H9 (cell line): ENCODE measurements around the gene HORMAD2. TPM values are rescaled to one million over a fixed set of nuclear protein-coding genes. Genes with fewer than 3 reads are reported as not detected.
A peak's percentile ranks its signal among the peaks of the same experiment; 100 is the strongest.

Source experiments
- DNase-seq: peaks from one replicate; pipeline ENCODE4 v3.0.0-alpha.2; 2017
- H2AFZ ChIP-seq: one replicate; pipeline ENCODE4 v1.6.1; 2013; ENCODE audit warnings: mild to moderate bottlenecking, low read length, control low read depth, moderate library complexity
- H2AK5ac ChIP-seq: 2 replicates; pipeline ENCODE4 v1.6.1; 2013; ENCODE audit warnings: low read length, control low read depth, mixed read lengths; ENCODE audit not compliant: insufficient read length
- H2BK120ac ChIP-seq: one replicate; pipeline ENCODE4 v1.6.1; 2013; ENCODE audit warnings: low read depth, mild to moderate bottlenecking, low read length, control low read depth, inconsistent platforms; ENCODE audit not compliant: poor library complexity, severe bottlenecking
- H2BK12ac ChIP-seq: 2 replicates; pipeline ENCODE4 v1.6.1; 2013; ENCODE audit warnings: low read length, control low read depth, mixed read lengths, low read depth; ENCODE audit not compliant: insufficient read length
- H2BK15ac ChIP-seq: 2 replicates; pipeline ENCODE4 v1.6.1; 2013; ENCODE audit warnings: low read depth, low read length, control low read depth
- H2BK20ac ChIP-seq: one replicate; pipeline ENCODE4 v1.6.1; 2013; ENCODE audit warnings: low read depth, mild to moderate bottlenecking, low read length, control low read depth, inconsistent platforms; ENCODE audit not compliant: poor library complexity, severe bottlenecking
- H2BK5ac ChIP-seq: 2 replicates; pipeline ENCODE4 v1.6.1; 2013; ENCODE audit warnings: low read length, control low read depth, mixed read lengths; ENCODE audit not compliant: insufficient read length
- H3K14ac ChIP-seq: 2 replicates; pipeline ENCODE4 v1.6.1; 2013; ENCODE audit warnings: low read length, control low read depth; ENCODE audit not compliant: insufficient read depth
- H3K18ac ChIP-seq: 2 replicates; pipeline ENCODE4 v1.6.1; 2013; ENCODE audit warnings: low read depth, mild to moderate bottlenecking, mixed read lengths, low read length, control low read depth; ENCODE audit not compliant: insufficient read length
- H3K23ac ChIP-seq: 2 replicates; pipeline ENCODE4 v1.6.1; 2013; ENCODE audit warnings: low read length, control low read depth, mixed read lengths, low read depth; ENCODE audit not compliant: insufficient read length
- H3K23me2 ChIP-seq: 2 replicates; pipeline ENCODE4 v1.6.1; 2013; ENCODE audit warnings: low read depth, mild to moderate bottlenecking, mixed read lengths, low read length, control low read depth; ENCODE audit not compliant: insufficient read length, poor library complexity, severe bottlenecking
- H3K27ac ChIP-seq: 2 replicates; pipeline ENCODE4 v1.5.1; 2013; ENCODE audit warnings: low read length, control low read depth, mixed read lengths, low read depth; ENCODE audit not compliant: insufficient read length
- H3K27me3 ChIP-seq: 2 replicates; pipeline ENCODE4 v1.6.1; 2013; ENCODE audit warnings: low read length, control low read depth, inconsistent platforms; ENCODE audit not compliant: insufficient read depth
- H3K4ac ChIP-seq: 2 replicates; pipeline ENCODE4 v1.6.1; 2013; ENCODE audit warnings: low read depth, mild to moderate bottlenecking, control low read depth, inconsistent platforms, low read length, moderate library complexity
- H3K4me1 ChIP-seq: 2 replicates; pipeline ENCODE4 v1.6.1; 2013; ENCODE audit warnings: low read length, control low read depth, inconsistent platforms; ENCODE audit not compliant: insufficient read depth
- H3K4me2 ChIP-seq: 2 replicates; pipeline ENCODE4 v1.6.1; 2013; ENCODE audit warnings: low read length, control low read depth, mixed read lengths; ENCODE audit not compliant: insufficient read length, insufficient read depth
- H3K56ac ChIP-seq: 2 replicates; pipeline ENCODE4 v1.6.1; 2013; ENCODE audit warnings: low read depth, mild to moderate bottlenecking, mixed read lengths, low read length, control low read depth; ENCODE audit not compliant: insufficient read length
- H3K79me1 ChIP-seq: 2 replicates; pipeline ENCODE4 v1.6.1; 2013; ENCODE audit warnings: low read depth, mild to moderate bottlenecking, moderate library complexity, low read length, control low read depth, inconsistent platforms; ENCODE audit not compliant: insufficient read depth, poor library complexity, severe bottlenecking
- H3K79me2 ChIP-seq: 2 replicates; pipeline ENCODE4 v1.6.1; 2013; ENCODE audit warnings: low read length, control low read depth, inconsistent platforms; ENCODE audit not compliant: insufficient read depth
- H3K9ac ChIP-seq: 2 replicates; pipeline ENCODE4 v1.6.1; 2013; ENCODE audit warnings: low read length, control low read depth, mixed read lengths; ENCODE audit not compliant: insufficient read length; ENCODE audit errors: extremely low read depth
- H3K9me3 ChIP-seq: one replicate; pipeline ENCODE4 v1.6.1; 2013; ENCODE audit warnings: low read depth, low read length, inconsistent platforms; ENCODE audit not compliant: control insufficient read depth
- H3T11ph ChIP-seq: one replicate; pipeline ENCODE4 v1.6.1; 2013; ENCODE audit warnings: mild to moderate bottlenecking, low read length, control low read depth, inconsistent platforms
- H4K20me1 ChIP-seq: one replicate; pipeline ENCODE4 v1.6.1; 2013; ENCODE audit not compliant: control insufficient read depth, insufficient read length, insufficient read depth
- H4K5ac ChIP-seq: 2 replicates; pipeline ENCODE4 v1.6.1; 2013; ENCODE audit warnings: low read depth, mild to moderate bottlenecking, mixed read lengths, low read length, control low read depth; ENCODE audit not compliant: insufficient read length
- H4K8ac ChIP-seq: replicated peaks from 2 replicates; pipeline ENCODE4 v1.6.1; 2013; ENCODE audit warnings: low read length, control low read depth, mixed read lengths, low read depth; ENCODE audit not compliant: insufficient read length
- H4K91ac ChIP-seq: 2 replicates; pipeline ENCODE4 v1.6.1; 2013; ENCODE audit warnings: low read depth, mild to moderate bottlenecking, moderate library complexity, mixed read lengths, low read length, control low read depth; ENCODE audit not compliant: insufficient read length
- H3K27ac Mint-ChIP-seq, 3 experiments: 2 replicates in 2 of 3; 3 replicates in 1 of 3; pipeline ENCODE4 v1.8.0; 2020 to 2021; ENCODE audit warnings: mixed read lengths in 3 of 3, mild to moderate bottlenecking in 1 of 3, moderate library complexity in 1 of 3
- H3K27me3 Mint-ChIP-seq: 2 replicates; pipeline ENCODE4 v1.8.0; 2021; ENCODE audit warnings: low read depth, mild to moderate bottlenecking, moderate library complexity, mixed read lengths
- H3K36me3 Mint-ChIP-seq, 3 experiments: 2 replicates in 2 of 3; 3 replicates in 1 of 3; pipeline ENCODE4 v1.8.0; 2020 to 2021; ENCODE audit warnings: low read depth in 3 of 3, mixed read lengths in 3 of 3; ENCODE audit not compliant: insufficient read depth in 1 of 3
- H3K4me1 Mint-ChIP-seq, 2 experiments: 2 replicates each; pipeline ENCODE4 v1.8.0; 2020; ENCODE audit warnings: mixed read lengths in 2 of 2
- H3K4me3 Mint-ChIP-seq, 2 experiments: 2 replicates in 1 of 2; 3 replicates in 1 of 2; pipeline ENCODE4 v1.8.0; 2020 to 2021; ENCODE audit warnings: mild to moderate bottlenecking in 2 of 2, mixed read lengths in 2 of 2, moderate library complexity in 1 of 2
- H3K9me3 Mint-ChIP-seq, 2 experiments: 2 replicates in 1 of 2; 3 replicates in 1 of 2; pipeline ENCODE4 v1.8.0; 2020; ENCODE audit warnings: mild to moderate bottlenecking in 2 of 2, mixed read lengths in 2 of 2, moderate library complexity in 1 of 2
- WGBS: extraction: QIAGEN DNeasy Blood & Tissue Kit; methylation state at CpG from one replicate; pipeline ENCODE4 v1.1.7; 2013; ENCODE audit warnings: missing lambda C conversion rate, low lambda C conversion rate, mixed read lengths; ENCODE audit not compliant: insufficient read length; ENCODE audit errors: extremely low coverage; 5-methylcytosine and 5-hydroxymethylcytosine counted together
- total RNA-seq: library from RNA; stranded (reverse); gene quantifications from 2 replicates; pipeline ENCODE4 v1.2.1, GENCODE V29; 2021
- TF ChIP-seq, protein P1 (sequence below): fragments of 200-600 bp; sonication (generic); conservative IDR thresholded peaks from 3 replicates; pipeline ENCODE4 v1.8.0; 2021; ENCODE audit warnings: antibody characterized with exemption, mild to moderate bottlenecking

The HORMAD2 gene
- total RNA-seq, 1 experiment from 2014 or later = not detected

DNA sequence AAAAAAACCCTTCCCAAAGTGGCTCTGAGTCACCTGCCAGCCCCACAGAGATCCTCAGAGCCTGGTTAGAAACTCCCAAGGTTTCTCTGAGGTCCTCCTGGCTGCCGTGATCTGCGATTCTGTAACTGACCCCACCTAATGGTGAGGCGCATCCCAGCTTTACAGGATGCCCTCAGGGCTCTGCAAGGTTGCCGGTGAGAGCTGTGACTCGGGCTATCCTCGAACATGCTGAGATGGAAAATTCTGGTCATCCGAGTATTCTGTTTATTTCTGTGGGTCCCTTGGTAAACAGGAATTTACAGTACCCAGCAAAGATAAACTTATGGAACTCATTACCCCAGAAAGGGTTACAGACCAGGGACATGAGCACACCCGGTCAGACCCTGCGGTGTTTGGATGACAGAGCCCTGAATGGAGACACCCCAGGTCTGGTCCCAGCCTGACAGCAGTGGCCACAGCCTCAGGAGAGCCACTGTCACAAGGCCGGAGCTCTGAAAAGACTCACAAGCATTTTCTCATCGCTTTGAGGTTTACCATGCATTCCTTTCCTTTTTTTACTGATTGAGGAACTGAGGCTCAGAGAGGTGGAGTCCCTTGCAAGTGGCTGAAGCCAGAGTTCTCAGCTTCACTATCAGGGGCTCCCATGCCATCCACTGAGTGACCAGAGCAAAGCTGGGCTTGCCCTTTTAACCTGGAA is 144.0 kb downstream of the HORMAD2 start:
- no peak overlapping the region for H2BK120ac ChIP-seq
- Mint-ChIP-seq H3K4me1 (peaks cover 10 to 14% of the 10 kb centered on the region in 2 experiments), H3K27ac (no peak overlapping the region), H3K9me3 (no peaks in the 10 kb centered on the region), H3K4me3 (no peak overlapping the region), H3K27me3 (peaks cover 8% of the 10 kb centered on the region), H3K36me3 (no peaks in the 10 kb centered on the region)
- no peak overlapping the region for H3K27ac ChIP-seq
- H3K23ac ChIP-seq = no peak overlapping the region
- DNase-seq = no peak
- no peaks in the 10 kb centered on the region for H3K23me2 ChIP-seq
- H3K14ac ChIP-seq = no peak overlapping the region
- H2AK5ac ChIP-seq = no peak overlapping the region
- H2BK5ac ChIP-seq = no peak overlapping the region
- WGBS = no CpG with 5 or more reads among the region's 11 CpGs
- no peak overlapping the region for H3K18ac ChIP-seq
- no peak overlapping the region for H2AFZ ChIP-seq
- H2BK20ac ChIP-seq = no peak overlapping the region
- no peak overlapping the region for H4K8ac ChIP-seq
- H3K4me1 ChIP-seq = peaks cover 2% of the 10 kb centered on the region; the same call in 1 of the 2 replicates
- no peak overlapping the region for H3K4me2 ChIP-seq
- H3K79me1 ChIP-seq = no peaks in the 10 kb centered on the region
- no peak overlapping the region for H4K91ac ChIP-seq
- H4K20me1 ChIP-seq = no peaks in the 10 kb centered on the region
- H3K27me3 ChIP-seq = no peaks in the 10 kb centered on the region
- H3K9me3 ChIP-seq = no peaks in the 10 kb centered on the region
- no peak overlapping the region for H3T11ph ChIP-seq
- H3K79me2 ChIP-seq = no peaks in the 10 kb centered on the region
- H4K5ac ChIP-seq = no peak overlapping the region
- H2BK15ac ChIP-seq = no peak overlapping the region
- no peak overlapping the region for H3K9ac ChIP-seq
- no peak overlapping the region for H3K56ac ChIP-seq
- H3K4ac ChIP-seq = no peak overlapping the region
- no peak overlapping the region for H2BK12ac ChIP-seq
- TF ChIP-seq, protein P1, sequence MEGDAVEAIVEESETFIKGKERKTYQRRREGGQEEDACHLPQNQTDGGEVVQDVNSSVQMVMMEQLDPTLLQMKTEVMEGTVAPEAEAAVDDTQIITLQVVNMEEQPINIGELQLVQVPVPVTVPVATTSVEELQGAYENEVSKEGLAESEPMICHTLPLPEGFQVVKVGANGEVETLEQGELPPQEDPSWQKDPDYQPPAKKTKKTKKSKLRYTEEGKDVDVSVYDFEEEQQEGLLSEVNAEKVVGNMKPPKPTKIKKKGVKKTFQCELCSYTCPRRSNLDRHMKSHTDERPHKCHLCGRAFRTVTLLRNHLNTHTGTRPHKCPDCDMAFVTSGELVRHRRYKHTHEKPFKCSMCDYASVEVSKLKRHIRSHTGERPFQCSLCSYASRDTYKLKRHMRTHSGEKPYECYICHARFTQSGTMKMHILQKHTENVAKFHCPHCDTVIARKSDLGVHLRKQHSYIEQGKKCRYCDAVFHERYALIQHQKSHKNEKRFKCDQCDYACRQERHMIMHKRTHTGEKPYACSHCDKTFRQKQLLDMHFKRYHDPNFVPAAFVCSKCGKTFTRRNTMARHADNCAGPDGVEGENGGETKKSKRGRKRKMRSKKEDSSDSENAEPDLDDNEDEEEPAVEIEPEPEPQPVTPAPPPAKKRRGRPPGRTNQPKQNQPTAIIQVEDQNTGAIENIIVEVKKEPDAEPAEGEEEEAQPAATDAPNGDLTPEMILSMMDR = 0 out of 3 replicates have a peak, but pooled peaks have one; percentile 19
